Amygdala (tissue), 56 donors: Measurements from ENCODE around the gene TPGS2.
"Not testable (repeated sequence)": the region's sequence is repeated elsewhere in the genome, so short reads cannot be mapped to it uniquely, and the experiment has no call there.

Source experiments
- DNase-seq, 56 donors: peaks; one replicate each; lab custom pipeline; 2025; lab: John Stamatoyannopoulos, UW

Gene TPGS2

GRCh38 chr18:36780748-36781147 lies 48.1 kb downstream of the TPGS2 start:
- DNase-seq, result no peak

GRCh38 chr18:36777566-36777965 lies 51.2 kb downstream of the TPGS2 start:
- DNase-seq, result no peak

- DNase-seq, result no peak
Observed at GRCh38 chr18:36776650-36777049, 52.2 kb downstream of the TPGS2 start.

GRCh38 chr18:36775396-36775795 lies 53.4 kb downstream of the TPGS2 start:
- no peak for DNase-seq

- DNase-seq, result no peak
Observed at GRCh38 chr18:36772241-36772723, 56.5 kb downstream of the TPGS2 start.

- no peak for DNase-seq
Observed at GRCh38 chr18:36771245-36771644, 57.6 kb downstream of the TPGS2 start.

GRCh38 chr18:36770315-36770946 lies 58.4 kb downstream of the TPGS2 start:
- no peak for DNase-seq

- DNase-seq, result no peak
Observed at GRCh38 chr18:36769611-36770314, 59.0 kb downstream of the TPGS2 start.

GRCh38 chr18:36769172-36769571 lies 59.6 kb downstream of the TPGS2 start:
- no peak for DNase-seq

- DNase-seq, result no peak
Observed at GRCh38 chr18:36766836-36767235, 62.0 kb downstream of the TPGS2 start.

- DNase-seq, result not testable (repeated sequence)
Observed at GRCh38 chr18:36762965-36763364, 65.8 kb downstream of the TPGS2 start.

- no peak for DNase-seq
Observed at GRCh38 chr18:36762074-36762473, 66.7 kb downstream of the TPGS2 start.

- no peak for DNase-seq
Observed at GRCh38 chr18:36761186-36761698, 67.6 kb downstream of the TPGS2 start.

- no peak for DNase-seq
Observed at GRCh38 chr18:36760598-36760997, 68.2 kb downstream of the TPGS2 start.

- no peak for DNase-seq
Observed at GRCh38 chr18:36759167-36759776, 69.5 kb downstream of the TPGS2 start.

- DNase-seq, result no peak
Observed at GRCh38 chr18:36758623-36759022, 70.2 kb downstream of the TPGS2 start.

- no peak for DNase-seq
Observed at GRCh38 chr18:36757991-36758390, 70.8 kb downstream of the TPGS2 start.

GRCh38 chr18:36757081-36757480 lies 71.7 kb downstream of the TPGS2 start:
- DNase-seq, result peak in 6 of 56 donors; percentile 11 to 79 (median 24)

GRCh38 chr18:36756242-36756641 lies 72.6 kb downstream of the TPGS2 start:
- DNase-seq, result no peak

- DNase-seq, result no peak
Observed at GRCh38 chr18:36752929-36753865, 75.6 kb downstream of the TPGS2 start.
